ENCODE results near the gene FAM181B. TPM values are rescaled to one million over a fixed set of nuclear protein-coding genes. Genes with fewer than 3 reads are reported as not detected.

The FAM181B gene
- polyA plus RNA-seq, 1 donor (not counting 4 experiments of a cell fraction or from before 2014, with no cell fraction given): 0.01 TPM

DNA sequence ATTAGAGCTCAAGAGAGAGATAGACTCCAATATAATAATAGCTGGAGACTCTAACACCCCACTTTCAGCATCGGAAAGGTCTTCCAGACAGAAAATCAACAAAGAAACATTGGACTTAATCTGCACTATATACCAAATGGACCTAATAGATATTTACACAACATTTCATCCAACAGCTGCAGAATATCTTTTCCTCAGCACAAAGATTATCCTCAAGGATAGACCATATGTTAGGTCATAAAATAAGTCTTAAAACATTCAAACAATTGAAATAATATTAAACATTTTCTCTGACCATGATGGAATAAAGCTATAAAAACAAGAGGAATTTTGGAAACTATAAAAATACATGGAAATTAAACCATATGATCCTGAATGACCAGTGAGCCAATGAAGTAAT, 45.1 kb upstream of the FAM181B start:
- DNase-seq (ENCODE audit: low read depth, low spot score) (no peak), FAIRE-seq (no peak)
- dilution Hi-C loops (cut with MboI; ENCODE audit: extremely low pct_ligation_motif_present, low sequenced_read_pairs): no loop called here
- no peaks in the 10 kb centered on the region for H3K27me3 ChIP-seq (ENCODE audit: control insufficient read depth, extremely low read depth, insufficient read depth, low read length)
- no peak overlapping the region for H3K27ac ChIP-seq (ENCODE audit: control insufficient read depth, insufficient read depth, low read length)
- H3K4me3 ChIP-seq (ENCODE audit: control insufficient read depth in 2 of 3, extremely low read depth in 1 of 3, insufficient read depth in 2 of 3, low read depth in 1 of 3, low read length in 3 of 3): no peak overlapping the region
- H3K36me3 ChIP-seq (ENCODE audit: control insufficient read depth in 2 of 2, extremely low read depth in 1 of 2, insufficient read depth in 2 of 2, low read length in 2 of 2): no peaks in the 10 kb centered on the region
- no peaks in the 10 kb centered on the region for H4K20me1 ChIP-seq (ENCODE audit: control insufficient read depth, extremely low read depth, insufficient read depth, low read length)
- H3K9me1 ChIP-seq (ENCODE audit: control insufficient read depth, extremely low read depth, insufficient read depth, low read length): no peaks in the 10 kb centered on the region
- no peaks in the 10 kb centered on the region for H3K79me2 ChIP-seq (ENCODE audit: control insufficient read depth, insufficient read depth, low read length)
- H3K9ac ChIP-seq (ENCODE audit: control insufficient read depth, extremely low read depth, insufficient read depth, low read length): no peak overlapping the region
- H2AFZ ChIP-seq (ENCODE audit: control insufficient read depth, low read length): no peak overlapping the region
- no peaks in the 10 kb centered on the region for H3K9me3 ChIP-seq (ENCODE audit: control insufficient read depth, low read depth, low read length)
- H3K4me2 ChIP-seq (ENCODE audit: control insufficient read depth, extremely low read depth, insufficient read depth, low read depth, low read length): no peak overlapping the region
- peaks cover 6% of the 10 kb centered on the region for H3K4me1 ChIP-seq (ENCODE audit: control insufficient read depth, extremely low read depth, insufficient read depth, low read length)
- TF ChIP-seq EZH2 (IDR thresholded peaks at IDR 0.05; ENCODE audit: low read length): no peak
- TF ChIP-seq, protein P1, sequence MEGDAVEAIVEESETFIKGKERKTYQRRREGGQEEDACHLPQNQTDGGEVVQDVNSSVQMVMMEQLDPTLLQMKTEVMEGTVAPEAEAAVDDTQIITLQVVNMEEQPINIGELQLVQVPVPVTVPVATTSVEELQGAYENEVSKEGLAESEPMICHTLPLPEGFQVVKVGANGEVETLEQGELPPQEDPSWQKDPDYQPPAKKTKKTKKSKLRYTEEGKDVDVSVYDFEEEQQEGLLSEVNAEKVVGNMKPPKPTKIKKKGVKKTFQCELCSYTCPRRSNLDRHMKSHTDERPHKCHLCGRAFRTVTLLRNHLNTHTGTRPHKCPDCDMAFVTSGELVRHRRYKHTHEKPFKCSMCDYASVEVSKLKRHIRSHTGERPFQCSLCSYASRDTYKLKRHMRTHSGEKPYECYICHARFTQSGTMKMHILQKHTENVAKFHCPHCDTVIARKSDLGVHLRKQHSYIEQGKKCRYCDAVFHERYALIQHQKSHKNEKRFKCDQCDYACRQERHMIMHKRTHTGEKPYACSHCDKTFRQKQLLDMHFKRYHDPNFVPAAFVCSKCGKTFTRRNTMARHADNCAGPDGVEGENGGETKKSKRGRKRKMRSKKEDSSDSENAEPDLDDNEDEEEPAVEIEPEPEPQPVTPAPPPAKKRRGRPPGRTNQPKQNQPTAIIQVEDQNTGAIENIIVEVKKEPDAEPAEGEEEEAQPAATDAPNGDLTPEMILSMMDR (optimal IDR thresholded peaks at IDR 0.05 in 1 of 3, IDR thresholded peaks at IDR 0.05 in 1 of 3, conservative IDR thresholded peaks at IDR 0.05 in 1 of 3; ENCODE audit: extremely low read depth in 1 of 3, insufficient read depth in 2 of 3, low read length in 3 of 3): no peak

GRCh38 chr11:82776377-82776776, 42.7 kb upstream of the FAM181B start:
- Histone ChIP-seq H3K9me3 (ENCODE audit: control insufficient read depth, low read depth, low read length) (no peaks in the 10 kb centered on the region), H3K4me3 (ENCODE audit: control insufficient read depth in 2 of 3, extremely low read depth in 1 of 3, insufficient read depth in 2 of 3, low read depth in 1 of 3, low read length in 3 of 3) (no peak overlapping the region), H3K9ac (ENCODE audit: control insufficient read depth, extremely low read depth, insufficient read depth, low read length) (no peak overlapping the region), H3K79me2 (ENCODE audit: control insufficient read depth, insufficient read depth, low read length) (no peaks in the 10 kb centered on the region), H3K27me3 (ENCODE audit: control insufficient read depth, extremely low read depth, insufficient read depth, low read length) (no peaks in the 10 kb centered on the region), H3K9me1 (ENCODE audit: control insufficient read depth, extremely low read depth, insufficient read depth, low read length) (no peaks in the 10 kb centered on the region), H3K36me3 (ENCODE audit: control insufficient read depth in 2 of 2, extremely low read depth in 1 of 2, insufficient read depth in 2 of 2, low read length in 2 of 2) (no peaks in the 10 kb centered on the region), H2AFZ (ENCODE audit: control insufficient read depth, low read length) (no peak overlapping the region), H3K4me1 (ENCODE audit: control insufficient read depth, extremely low read depth, insufficient read depth, low read length) (peaks cover 8% of the 10 kb centered on the region), H3K27ac (ENCODE audit: control insufficient read depth, insufficient read depth, low read length) (no peak overlapping the region), H4K20me1 (ENCODE audit: control insufficient read depth, extremely low read depth, insufficient read depth, low read length) (no peaks in the 10 kb centered on the region), H3K4me2 (ENCODE audit: control insufficient read depth, extremely low read depth, insufficient read depth, low read depth, low read length) (no peak overlapping the region)
- dilution Hi-C loops (cut with MboI; ENCODE audit: extremely low pct_ligation_motif_present, low sequenced_read_pairs): no loop called here
- TF ChIP-seq EZH2 (IDR thresholded peaks at IDR 0.05; ENCODE audit: low read length): no peak
- DNase-seq (ENCODE audit: low read depth, low spot score) (no peak), FAIRE-seq (no peak)

GRCh38 chr11:82775736-82776346, 42.2 kb upstream of the FAM181B start:
- no peak for DNase-seq (ENCODE audit: low read depth, low spot score)
- Histone ChIP-seq H3K4me1 (ENCODE audit: control insufficient read depth, extremely low read depth, insufficient read depth, low read length) (peaks cover 9% of the 10 kb centered on the region), H4K20me1 (ENCODE audit: control insufficient read depth, extremely low read depth, insufficient read depth, low read length) (no peaks in the 10 kb centered on the region), H3K36me3 (ENCODE audit: control insufficient read depth in 2 of 2, extremely low read depth in 1 of 2, insufficient read depth in 2 of 2, low read length in 2 of 2) (no peaks in the 10 kb centered on the region), H3K4me2 (ENCODE audit: control insufficient read depth, extremely low read depth, insufficient read depth, low read depth, low read length) (peak overlapping the region; percentile 37), H3K9me1 (ENCODE audit: control insufficient read depth, extremely low read depth, insufficient read depth, low read length) (no peaks in the 10 kb centered on the region), H3K27me3 (ENCODE audit: control insufficient read depth, extremely low read depth, insufficient read depth, low read length) (no peaks in the 10 kb centered on the region), H3K27ac (ENCODE audit: control insufficient read depth, insufficient read depth, low read length) (no peak overlapping the region), H3K79me2 (ENCODE audit: control insufficient read depth, insufficient read depth, low read length) (no peaks in the 10 kb centered on the region), H3K9ac (ENCODE audit: control insufficient read depth, extremely low read depth, insufficient read depth, low read length) (no peak overlapping the region), H2AFZ (ENCODE audit: control insufficient read depth, low read length) (peak overlapping the region; percentile 43), H3K9me3 (ENCODE audit: control insufficient read depth, low read depth, low read length) (no peaks in the 10 kb centered on the region), H3K4me3 (ENCODE audit: control insufficient read depth in 2 of 3, extremely low read depth in 1 of 3, insufficient read depth in 2 of 3, low read depth in 1 of 3, low read length in 3 of 3) (no peak overlapping the region)
- TF ChIP-seq, protein P1 (optimal IDR thresholded peaks at IDR 0.05 in 1 of 3, IDR thresholded peaks at IDR 0.05 in 1 of 3, conservative IDR thresholded peaks at IDR 0.05 in 1 of 3; ENCODE audit: extremely low read depth in 1 of 3, insufficient read depth in 2 of 3, low read length in 3 of 3): peak; percentile 80 to 83 (median 82)
- TF ChIP-seq EZH2 (IDR thresholded peaks at IDR 0.05; ENCODE audit: low read length): no peak
- FAIRE-seq: peak; percentile 85
- dilution Hi-C loops (cut with MboI; ENCODE audit: extremely low pct_ligation_motif_present, low sequenced_read_pairs): no loop called here
